GM23248 (cell line): ENCODE results near the gene CTSO. TPM values are rescaled to one million over a fixed set of nuclear protein-coding genes. Genes with fewer than 3 reads are reported as not detected.
A peak's percentile ranks its signal among the peaks of the same experiment; 100 is the strongest.

Source experiments
- DNase-seq: peaks from one replicate; pipeline ENCODE4 v3.0.0-alpha.2; 2015
- H2AFZ ChIP-seq: fragments of 200-600 bp; sonication (generic); 2 replicates; pipeline ENCODE4 v1.6.1; 2016; ENCODE audit warnings: antibody characterized with exemption
- H3F3A ChIP-seq: fragments of 200-600 bp; sonication (generic); 2 replicates; pipeline ENCODE4 v1.6.1; 2016; ENCODE audit warnings: mild to moderate bottlenecking, antibody characterized with exemption, mixed run types; ENCODE audit not compliant: insufficient read depth
- H3K27ac ChIP-seq: fragments of 200-600 bp; sonication (generic); 2 replicates; pipeline ENCODE4 v1.5.1; 2016; ENCODE audit warnings: mild to moderate bottlenecking
- H3K27me3 ChIP-seq: fragments of 200-600 bp; sonication (generic); replicated peaks from 2 replicates; pipeline ENCODE4 v1.6.1; 2016; ENCODE audit warnings: mild to moderate bottlenecking; ENCODE audit not compliant: insufficient read depth
- H3K36me3 ChIP-seq: fragments of 200-600 bp; sonication (generic); 2 replicates; pipeline ENCODE4 v1.6.1; 2016; ENCODE audit warnings: low read depth, mild to moderate bottlenecking
- H3K4me1 ChIP-seq: fragments of 200-600 bp; sonication (generic); 2 replicates; pipeline ENCODE4 v1.6.1; 2016; ENCODE audit warnings: mild to moderate bottlenecking; ENCODE audit not compliant: insufficient read depth
- H3K4me2 ChIP-seq: fragments of 200-600 bp; sonication (generic); one replicate; pipeline ENCODE4 v1.6.1; 2016; ENCODE audit warnings: mild to moderate bottlenecking; ENCODE audit not compliant: unreplicated experiment
- H3K4me3 ChIP-seq: fragments of 200-600 bp; sonication (generic); 2 replicates; pipeline ENCODE4 v1.5.1; 2016; ENCODE audit warnings: mild to moderate bottlenecking
- H3K79me2 ChIP-seq: fragments of 200-600 bp; sonication (generic); 2 replicates; pipeline ENCODE4 v1.6.1; 2016; ENCODE audit warnings: mild to moderate bottlenecking; ENCODE audit not compliant: insufficient read depth
- H3K9ac ChIP-seq: fragments of 200-600 bp; sonication (generic); 2 replicates; pipeline ENCODE4 v1.6.1; 2016; ENCODE audit warnings: mild to moderate bottlenecking
- H3K9me2 ChIP-seq: fragments of 200-600 bp; sonication (generic); 2 replicates; pipeline ENCODE4 v1.6.1; 2016; ENCODE audit warnings: mixed run types, mild to moderate bottlenecking, moderate library complexity; ENCODE audit not compliant: insufficient read depth
- H3K9me3 ChIP-seq: fragments of 200-600 bp; sonication (generic); one replicate; pipeline ENCODE4 v1.6.1; 2017; ENCODE audit warnings: low read depth
- H4K20me1 ChIP-seq: fragments of 200-600 bp; sonication (generic); 2 replicates; pipeline ENCODE4 v1.6.0; 2016; ENCODE audit not compliant: insufficient read depth
- EZH2 ChIP-seq: fragments of 200-600 bp; sonication (generic); IDR thresholded peaks from 2 replicates; pipeline ENCODE4 v1.6.1; 2018; ENCODE audit warnings: antibody characterized with exemption, mild to moderate bottlenecking; ENCODE audit not compliant: insufficient read depth, poor library complexity, severe bottlenecking
- EZH2phosphoT487 ChIP-seq: fragments of 200-600 bp; sonication (generic); IDR thresholded peaks from 2 replicates; pipeline ENCODE4 v1.6.1; 2018; ENCODE audit warnings: antibody characterized with exemption, moderate library complexity, mild to moderate bottlenecking, low read depth; ENCODE audit not compliant: insufficient read depth
- WGBS, 2 experiments: methylation state at CpG; one replicate each; pipeline ENCODE4 v1.1.6; 2015 to 2017; ENCODE audit warnings: low lambda C conversion rate in 2 of 2, low coverage in 1 of 2; ENCODE audit errors: missing lambda C conversion rate in 2 of 2; 5-methylcytosine and 5-hydroxymethylcytosine counted together
- in situ Hi-C: fragments of 300-500 bp; cut with MboI; formaldehyde crosslinking; loops from 2 replicates; pipeline ENCODE4 v1.15.0; 2020
- polyA plus RNA-seq: library from polyadenylated mRNA; unstranded; fragments of >200 nt; fragmentation: Nextera tagmentation; extraction: Ambion mirVana; gene quantifications from 2 replicates; pipeline ENCODE4 v1.2.1, GENCODE V29; 2016
- total RNA-seq: library from RNA; depleted of rRNA; stranded (reverse); fragments of >200 nt; shearing (Covaris generic); gene quantifications from 2 replicates; pipeline ENCODE4 v1.2.3, GENCODE V29; 2014; rRNA removed

CTSO gene, protein sequence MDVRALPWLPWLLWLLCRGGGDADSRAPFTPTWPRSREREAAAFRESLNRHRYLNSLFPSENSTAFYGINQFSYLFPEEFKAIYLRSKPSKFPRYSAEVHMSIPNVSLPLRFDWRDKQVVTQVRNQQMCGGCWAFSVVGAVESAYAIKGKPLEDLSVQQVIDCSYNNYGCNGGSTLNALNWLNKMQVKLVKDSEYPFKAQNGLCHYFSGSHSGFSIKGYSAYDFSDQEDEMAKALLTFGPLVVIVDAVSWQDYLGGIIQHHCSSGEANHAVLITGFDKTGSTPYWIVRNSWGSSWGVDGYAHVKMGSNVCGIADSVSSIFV
- total RNA-seq: 11.2 and 15.2 TPM in 2 replicates
- 13.4 and 14.0 TPM in 2 replicates for polyA plus RNA-seq

GRCh38 chr4:155953151-155954117 is at the start of gene CTSO:
CTSO (minus strand) TSS chr4:155953866; CDS start chr4:155953847, 19 bp downstream.
- Histone ChIP-seq H3K79me2 (no peaks in the 10 kb centered on the region), H3K4me2 (peak within 1 kb of the TSS; percentile 90), H2AFZ (peak within 1 kb of the TSS; percentile 98), H3K36me3 (no peaks in the 10 kb centered on the region), H3K9me3 (no peaks in the 10 kb centered on the region), H3K4me1 (peaks cover 12% of the 10 kb centered on the region), H3F3A (peaks cover 12% of the 10 kb centered on the region; the same call in 1 of the 2 replicates), H3K4me3 (peak within 1 kb of the TSS; percentile 80), H3K9ac (peak within 1 kb of the TSS; percentile 96), H4K20me1 (no peaks in the 10 kb centered on the region), H3K27me3 (no peaks in the 10 kb centered on the region), H3K9me2 (no peaks in the 10 kb centered on the region), H3K27ac (peak within 1 kb of the TSS; percentile 95)
- in situ Hi-C loops: loop anchor here (25.0 kb wide), 3 partner anchors 734 to 1184 kb away; partner anchors contain the start of gene PDGFC
- TF ChIP-seq EZH2 (no peak), EZH2phosphoT487 (no peak)
- 1 to 4% methylated on average over 40 to 51 of the region's 58 CpGs for WGBS, 2 experiments
- DNase-seq: peak; percentile 84

GRCh38 chr4:156000491-156000890 is 46.8 kb upstream of the CTSO start:
- no peak overlapping the region for H3K27ac ChIP-seq
- H3K4me2 ChIP-seq: no peak overlapping the region
- no peaks in the 10 kb centered on the region for H3K79me2 ChIP-seq
- no peaks in the 10 kb centered on the region for H3K36me3 ChIP-seq
- no peaks in the 10 kb centered on the region for H4K20me1 ChIP-seq
- no peaks in the 10 kb centered on the region for H3K9me3 ChIP-seq
- no peaks in the 10 kb centered on the region for H3F3A ChIP-seq
- H2AFZ ChIP-seq: no peak overlapping the region
- H3K4me1 ChIP-seq: no peaks in the 10 kb centered on the region
- no peak overlapping the region for H3K4me3 ChIP-seq
- H3K9ac ChIP-seq: no peak overlapping the region
- in situ Hi-C loops: no loop called here
- no peaks in the 10 kb centered on the region for H3K27me3 ChIP-seq
- no peak for TF ChIP-seq EZH2phosphoT487
- no peak for TF ChIP-seq EZH2
- WGBS, 2 experiments: 24 to 35% methylated on average over 3 of the region's 3 CpGs
- no peaks in the 10 kb centered on the region for H3K9me2 ChIP-seq
- DNase-seq: no peak

GRCh38 chr4:155999725-156000124 is 46.1 kb upstream of the CTSO start:
- H3K9ac ChIP-seq: no peak overlapping the region
- no peaks in the 10 kb centered on the region for H3K27me3 ChIP-seq
- no peak overlapping the region for H3K27ac ChIP-seq
- no peak overlapping the region for H3K4me2 ChIP-seq
- no peaks in the 10 kb centered on the region for H3K9me2 ChIP-seq
- in situ Hi-C loops: no loop called here
- H3K4me1 ChIP-seq: no peaks in the 10 kb centered on the region
- WGBS, 2 experiments: 49 to 52% methylated on average over 7 of the region's 7 CpGs
- DNase-seq: no peak
- H3K9me3 ChIP-seq: no peaks in the 10 kb centered on the region
- no peaks in the 10 kb centered on the region for H3K79me2 ChIP-seq
- no peaks in the 10 kb centered on the region for H3K36me3 ChIP-seq
- TF ChIP-seq EZH2phosphoT487 (no peak), EZH2 (no peak)
- no peak overlapping the region for H3K4me3 ChIP-seq
- no peak overlapping the region for H2AFZ ChIP-seq
- H3F3A ChIP-seq: no peaks in the 10 kb centered on the region
- H4K20me1 ChIP-seq: no peaks in the 10 kb centered on the region

DNA sequence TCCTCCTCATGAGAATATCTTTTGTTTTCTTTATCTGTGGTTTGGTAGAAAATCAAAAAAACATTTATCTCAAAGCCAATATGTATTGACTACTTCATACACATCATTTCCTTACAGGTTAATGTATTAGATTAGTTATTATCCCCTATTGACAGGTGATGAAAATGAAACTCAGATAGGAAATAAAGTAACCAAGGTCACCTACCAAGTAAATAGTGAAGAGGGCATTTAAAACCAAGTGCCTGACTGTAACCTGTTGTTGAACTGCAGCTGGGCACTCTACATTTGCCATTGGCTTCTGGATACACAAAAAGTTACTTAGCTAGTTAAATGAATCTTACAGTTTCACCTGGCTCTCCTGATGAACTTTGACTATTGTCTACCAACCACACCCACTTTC is 41.4 kb upstream of the CTSO start:
- Histone ChIP-seq H3F3A (no peaks in the 10 kb centered on the region), H3K27ac (no peak overlapping the region), H3K79me2 (no peaks in the 10 kb centered on the region), H4K20me1 (no peaks in the 10 kb centered on the region), H3K4me2 (no peak overlapping the region), H3K36me3 (no peaks in the 10 kb centered on the region), H3K9me3 (no peaks in the 10 kb centered on the region), H3K9me2 (no peaks in the 10 kb centered on the region), H3K4me1 (no peaks in the 10 kb centered on the region), H3K4me3 (no peak overlapping the region), H3K9ac (no peak overlapping the region), H3K27me3 (no peaks in the 10 kb centered on the region), H2AFZ (no peak overlapping the region)
- no peak for DNase-seq
- no peak for TF ChIP-seq EZH2phosphoT487
- TF ChIP-seq EZH2: no peak
- in situ Hi-C loops: no loop called here
